ENCODE data around the gene BSPRY. TPM values are rescaled to one million over a fixed set of nuclear protein-coding genes. Genes with fewer than 3 reads are reported as not detected.
A peak's percentile ranks its signal among the peaks of the same experiment; 100 is the strongest.

BSPRY gene
- polyA plus RNA-seq, 1 donor from 2014 or later: not detected

DNA sequence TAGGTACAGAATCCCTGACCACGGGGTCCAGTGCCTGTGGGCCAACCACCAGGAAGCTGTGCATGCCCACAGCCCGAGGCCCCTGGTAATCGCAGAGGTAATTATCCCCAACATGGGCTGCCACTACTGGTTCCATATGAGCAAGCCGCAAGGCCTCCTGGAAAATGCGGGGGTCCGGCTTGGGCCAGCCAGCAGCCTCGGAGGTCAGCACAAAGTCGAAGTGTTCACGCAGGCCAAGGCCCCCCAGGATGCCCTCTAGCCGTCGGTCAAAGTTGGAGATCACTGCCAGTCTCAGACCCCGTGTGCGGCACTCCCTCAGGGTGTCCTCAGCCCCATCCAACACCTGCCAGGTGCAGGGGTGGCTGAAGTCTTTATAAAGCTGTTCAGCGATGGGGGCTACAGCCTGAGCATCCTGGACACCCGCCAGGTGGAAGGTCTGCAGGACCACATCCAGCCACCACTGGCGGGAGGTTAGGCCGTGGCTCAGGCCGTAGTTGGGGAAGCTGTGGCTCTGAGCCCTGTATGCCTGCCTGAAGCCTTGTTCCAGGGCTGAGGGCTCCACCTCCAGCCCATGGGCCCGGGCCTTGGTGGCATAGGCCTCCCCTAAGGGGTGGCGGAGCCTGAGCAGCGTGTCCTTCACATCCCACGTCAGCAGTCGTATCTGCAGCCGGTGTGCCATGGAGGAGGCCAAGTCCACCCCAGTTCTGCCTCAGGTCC is 24.5 kb downstream of the BSPRY start:
- Histone ChIP-seq H3K27ac (ENCODE audit: low read length) (no peak overlapping the region), H3K79me2 (replicated peaks; ENCODE audit: insufficient read depth, low read length) (no peaks in the 10 kb centered on the region), H3K9ac (ENCODE audit: low read length) (no peak overlapping the region), H3K36me3 (ENCODE audit: insufficient read depth, low read length) (no peaks in the 10 kb centered on the region), H3F3A (ENCODE audit: insufficient read depth, low read length, poor library complexity, severe bottlenecking) (no peaks in the 10 kb centered on the region), H3K9me2 (ENCODE audit: insufficient read depth, low read length) (no peaks in the 10 kb centered on the region), H3K9me3 (ENCODE audit: low read length) (no peaks in the 10 kb centered on the region), H2AFZ (ENCODE audit: low read depth, low read length) (no peak overlapping the region), H4K20me1 (ENCODE audit: insufficient read depth) (no peaks in the 10 kb centered on the region), H3K27me3 (ENCODE audit: insufficient read depth, low read depth, low read length) (no peaks in the 10 kb centered on the region), H3K4me2 (ENCODE audit: low read length) (no peak overlapping the region), H3K4me3 (ENCODE audit: low read length) (no peak overlapping the region)
- TF ChIP-seq MXI1 (conservative IDR thresholded peaks at IDR 0.05; ENCODE audit: poor library complexity, severe bottlenecking): no peak
- no peak for TF ChIP-seq POLR2AphosphoS5 (IDR thresholded peaks at IDR 0.05)
- no peak for TF ChIP-seq TAF1 (IDR thresholded peaks at IDR 0.05; ENCODE audit: low read depth)
- TF ChIP-seq EZH2 (IDR thresholded peaks at IDR 0.05; ENCODE audit: borderline replicate concordance, insufficient read depth, low read length, poor library complexity, severe bottlenecking): no peak
- no peak for TF ChIP-seq RAD21 (conservative IDR thresholded peaks at IDR 0.05)
- TF ChIP-seq, protein P1, sequence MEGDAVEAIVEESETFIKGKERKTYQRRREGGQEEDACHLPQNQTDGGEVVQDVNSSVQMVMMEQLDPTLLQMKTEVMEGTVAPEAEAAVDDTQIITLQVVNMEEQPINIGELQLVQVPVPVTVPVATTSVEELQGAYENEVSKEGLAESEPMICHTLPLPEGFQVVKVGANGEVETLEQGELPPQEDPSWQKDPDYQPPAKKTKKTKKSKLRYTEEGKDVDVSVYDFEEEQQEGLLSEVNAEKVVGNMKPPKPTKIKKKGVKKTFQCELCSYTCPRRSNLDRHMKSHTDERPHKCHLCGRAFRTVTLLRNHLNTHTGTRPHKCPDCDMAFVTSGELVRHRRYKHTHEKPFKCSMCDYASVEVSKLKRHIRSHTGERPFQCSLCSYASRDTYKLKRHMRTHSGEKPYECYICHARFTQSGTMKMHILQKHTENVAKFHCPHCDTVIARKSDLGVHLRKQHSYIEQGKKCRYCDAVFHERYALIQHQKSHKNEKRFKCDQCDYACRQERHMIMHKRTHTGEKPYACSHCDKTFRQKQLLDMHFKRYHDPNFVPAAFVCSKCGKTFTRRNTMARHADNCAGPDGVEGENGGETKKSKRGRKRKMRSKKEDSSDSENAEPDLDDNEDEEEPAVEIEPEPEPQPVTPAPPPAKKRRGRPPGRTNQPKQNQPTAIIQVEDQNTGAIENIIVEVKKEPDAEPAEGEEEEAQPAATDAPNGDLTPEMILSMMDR (IDR thresholded peaks at IDR 0.05; ENCODE audit: poor library complexity, severe bottlenecking): no peak
- no peak for TF ChIP-seq SMC3 (conservative IDR thresholded peaks at IDR 0.05; ENCODE audit: poor library complexity)
- TF ChIP-seq, protein P2, sequence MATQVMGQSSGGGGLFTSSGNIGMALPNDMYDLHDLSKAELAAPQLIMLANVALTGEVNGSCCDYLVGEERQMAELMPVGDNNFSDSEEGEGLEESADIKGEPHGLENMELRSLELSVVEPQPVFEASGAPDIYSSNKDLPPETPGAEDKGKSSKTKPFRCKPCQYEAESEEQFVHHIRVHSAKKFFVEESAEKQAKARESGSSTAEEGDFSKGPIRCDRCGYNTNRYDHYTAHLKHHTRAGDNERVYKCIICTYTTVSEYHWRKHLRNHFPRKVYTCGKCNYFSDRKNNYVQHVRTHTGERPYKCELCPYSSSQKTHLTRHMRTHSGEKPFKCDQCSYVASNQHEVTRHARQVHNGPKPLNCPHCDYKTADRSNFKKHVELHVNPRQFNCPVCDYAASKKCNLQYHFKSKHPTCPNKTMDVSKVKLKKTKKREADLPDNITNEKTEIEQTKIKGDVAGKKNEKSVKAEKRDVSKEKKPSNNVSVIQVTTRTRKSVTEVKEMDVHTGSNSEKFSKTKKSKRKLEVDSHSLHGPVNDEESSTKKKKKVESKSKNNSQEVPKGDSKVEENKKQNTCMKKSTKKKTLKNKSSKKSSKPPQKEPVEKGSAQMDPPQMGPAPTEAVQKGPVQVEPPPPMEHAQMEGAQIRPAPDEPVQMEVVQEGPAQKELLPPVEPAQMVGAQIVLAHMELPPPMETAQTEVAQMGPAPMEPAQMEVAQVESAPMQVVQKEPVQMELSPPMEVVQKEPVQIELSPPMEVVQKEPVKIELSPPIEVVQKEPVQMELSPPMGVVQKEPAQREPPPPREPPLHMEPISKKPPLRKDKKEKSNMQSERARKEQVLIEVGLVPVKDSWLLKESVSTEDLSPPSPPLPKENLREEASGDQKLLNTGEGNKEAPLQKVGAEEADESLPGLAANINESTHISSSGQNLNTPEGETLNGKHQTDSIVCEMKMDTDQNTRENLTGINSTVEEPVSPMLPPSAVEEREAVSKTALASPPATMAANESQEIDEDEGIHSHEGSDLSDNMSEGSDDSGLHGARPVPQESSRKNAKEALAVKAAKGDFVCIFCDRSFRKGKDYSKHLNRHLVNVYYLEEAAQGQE (IDR thresholded peaks at IDR 0.05; ENCODE audit: borderline replicate concordance): no peak
- no peak for TF ChIP-seq EP300 (conservative IDR thresholded peaks at IDR 0.05; ENCODE audit: poor library complexity, severe bottlenecking)

DNA sequence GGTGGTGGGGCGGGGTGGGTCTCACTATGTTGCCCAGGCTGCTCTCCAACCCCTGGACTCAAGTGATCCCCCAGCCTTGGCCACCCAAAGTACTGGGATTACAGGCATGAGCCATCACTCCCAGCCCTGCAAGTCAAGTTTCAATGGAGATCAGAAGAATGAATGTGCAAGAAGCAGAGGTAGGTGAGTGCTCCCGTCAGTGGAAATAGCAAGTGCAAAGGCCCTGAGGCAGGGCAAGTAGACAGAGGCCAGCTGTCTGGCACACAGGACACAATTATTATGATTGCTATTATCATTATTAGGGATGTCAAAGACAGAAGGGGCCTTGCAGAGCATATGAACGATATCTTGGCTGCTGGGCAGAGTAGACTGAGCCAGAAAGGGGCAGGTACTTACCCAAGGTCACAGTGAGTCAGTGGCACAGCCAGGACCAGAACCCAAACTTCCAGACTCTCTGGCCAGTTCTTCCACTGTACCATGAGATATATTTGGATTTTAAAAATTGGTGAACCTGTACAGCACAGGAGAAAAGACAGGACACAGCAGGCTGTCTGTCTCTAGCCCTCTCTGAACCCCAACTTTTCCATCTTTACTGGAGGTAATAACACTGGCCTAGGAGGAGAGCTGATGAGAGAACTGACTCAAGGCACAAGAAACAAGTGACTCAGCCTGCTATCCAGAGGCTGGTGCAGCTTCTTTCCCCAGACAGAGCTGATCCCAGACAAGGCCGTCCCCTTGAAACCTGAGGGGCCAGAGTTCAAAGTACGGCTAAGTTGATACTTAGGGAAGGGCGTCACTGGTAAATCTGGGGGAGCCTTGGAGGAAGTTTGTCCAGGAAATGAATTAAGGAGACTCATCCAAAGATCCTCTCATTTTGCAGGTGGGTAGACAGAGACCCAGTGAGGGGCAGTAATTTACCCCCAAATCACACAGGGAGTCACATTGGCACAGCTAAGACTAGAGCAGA is 26.0 kb downstream of the BSPRY start:
- no peak overlapping the region for H3K4me2 ChIP-seq (ENCODE audit: low read length)
- no peak for TF ChIP-seq POLR2AphosphoS5 (IDR thresholded peaks at IDR 0.05)
- TF ChIP-seq EP300 (conservative IDR thresholded peaks at IDR 0.05; ENCODE audit: poor library complexity, severe bottlenecking): no peak
- TF ChIP-seq, protein P1 (IDR thresholded peaks at IDR 0.05; ENCODE audit: poor library complexity, severe bottlenecking): no peak
- H2AFZ ChIP-seq (ENCODE audit: low read depth, low read length): no peak overlapping the region
- H3K27me3 ChIP-seq (ENCODE audit: insufficient read depth, low read depth, low read length): no peaks in the 10 kb centered on the region
- H3K27ac ChIP-seq (ENCODE audit: low read length): no peak overlapping the region
- H3F3A ChIP-seq (ENCODE audit: insufficient read depth, low read length, poor library complexity, severe bottlenecking): no peaks in the 10 kb centered on the region
- no peaks in the 10 kb centered on the region for H3K79me2 ChIP-seq (replicated peaks; ENCODE audit: insufficient read depth, low read length)
- H3K4me3 ChIP-seq (ENCODE audit: low read length): peak overlapping the region; percentile 85
- H3K36me3 ChIP-seq (ENCODE audit: insufficient read depth, low read length): no peaks in the 10 kb centered on the region
- H4K20me1 ChIP-seq (ENCODE audit: insufficient read depth): no peaks in the 10 kb centered on the region
- no peaks in the 10 kb centered on the region for H3K9me2 ChIP-seq (ENCODE audit: insufficient read depth, low read length)
- no peak overlapping the region for H3K9ac ChIP-seq (ENCODE audit: low read length)
- no peaks in the 10 kb centered on the region for H3K9me3 ChIP-seq (ENCODE audit: low read length)

Measured in neural cell (in vitro differentiated cells).